ENCODE data around the gene AK5.
A peak's percentile ranks its signal among the peaks of the same experiment; 100 is the strongest.

The AK5 gene

GRCh38 chr1:77355010-77355409 lies 73.2 kb downstream of the AK5 start:
- peak overlapping the region; percentile 9 for H3K9ac ChIP-seq (ENCODE audit: low read depth, low read length)
- H3K27me3 ChIP-seq (ENCODE audit: control insufficient read depth, insufficient read depth, low read length): no peaks in the 10 kb centered on the region
- H3K4me3 ChIP-seq (ENCODE audit: low read length): no peak overlapping the region
- no peak overlapping the region for H3K4me2 ChIP-seq (ENCODE audit: low read length)
- H3K9me3 ChIP-seq (replicated peaks; ENCODE audit: low read length): no peaks in the 10 kb centered on the region
- no peaks in the 10 kb centered on the region for H3K36me3 ChIP-seq (ENCODE audit: insufficient read depth, low read length)
- H3K4me1 ChIP-seq (ENCODE audit: control insufficient read depth, insufficient read depth, low read length): peaks cover 16% of the 10 kb centered on the region

DNA sequence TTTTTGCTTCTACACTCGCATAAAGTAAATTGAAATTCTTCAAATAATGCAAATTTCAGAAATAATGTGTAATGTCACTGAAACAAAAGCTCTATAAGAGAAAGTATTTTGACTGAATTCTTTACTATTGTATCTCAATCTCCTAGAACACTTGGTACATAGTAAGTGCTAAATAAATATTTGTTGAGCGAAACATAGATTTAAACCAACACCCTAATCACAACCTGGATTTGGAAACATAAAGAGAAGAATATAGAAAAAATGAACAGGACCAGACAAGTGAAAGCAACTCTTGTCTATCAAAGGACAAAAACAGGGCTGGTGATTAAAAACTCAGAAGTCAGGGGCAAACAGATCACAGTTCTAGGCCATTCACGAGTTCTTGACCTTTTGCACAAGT lies 74.3 kb downstream of the AK5 start:
- Histone ChIP-seq H3K9ac (ENCODE audit: low read depth, low read length) (no peak overlapping the region), H3K4me1 (ENCODE audit: control insufficient read depth, insufficient read depth, low read length) (peaks cover 18% of the 10 kb centered on the region), H3K27me3 (ENCODE audit: control insufficient read depth, insufficient read depth, low read length) (no peaks in the 10 kb centered on the region), H3K4me2 (ENCODE audit: low read length) (no peak overlapping the region), H3K4me3 (ENCODE audit: low read length) (no peak overlapping the region), H3K36me3 (ENCODE audit: insufficient read depth, low read length) (no peaks in the 10 kb centered on the region), H3K9me3 (replicated peaks; ENCODE audit: low read length) (no peaks in the 10 kb centered on the region)

- H3K4me2 ChIP-seq (ENCODE audit: low read length): no peak overlapping the region
- peaks cover 4% of the 10 kb centered on the region for H3K36me3 ChIP-seq (ENCODE audit: insufficient read depth, low read length)
- no peaks in the 10 kb centered on the region for H3K9me3 ChIP-seq (replicated peaks; ENCODE audit: low read length)
- peaks cover 10% of the 10 kb centered on the region for H3K4me1 ChIP-seq (ENCODE audit: control insufficient read depth, insufficient read depth, low read length)
- no peak overlapping the region for H3K4me3 ChIP-seq (ENCODE audit: low read length)
- peak overlapping the region; percentile 12 for H3K9ac ChIP-seq (ENCODE audit: low read depth, low read length)
- no peaks in the 10 kb centered on the region for H3K27me3 ChIP-seq (ENCODE audit: control insufficient read depth, insufficient read depth, low read length)
Observed at GRCh38 chr1:77360256-77360655, 78.4 kb downstream of the AK5 start.

DNA sequence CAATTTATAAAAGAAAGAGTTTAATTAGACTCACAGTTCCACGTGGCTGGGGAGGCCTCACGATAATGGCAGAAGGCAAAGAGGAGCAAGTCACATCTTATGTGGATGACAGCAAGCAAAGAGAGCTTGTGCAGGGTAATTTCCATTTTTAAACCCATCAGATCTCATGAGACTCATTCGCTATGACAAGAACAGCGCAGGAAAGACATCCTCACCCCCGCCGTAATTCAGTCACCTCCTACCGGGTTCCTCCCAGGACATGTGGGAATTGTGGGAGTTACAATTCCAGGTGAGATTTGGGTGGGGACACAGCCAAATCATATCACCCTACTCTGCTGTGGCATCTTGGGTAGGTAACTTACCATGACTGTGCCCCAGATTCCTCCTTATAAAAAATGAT lies 79.8 kb downstream of the AK5 start:
- Histone ChIP-seq H3K4me3 (ENCODE audit: low read length) (no peak overlapping the region), H3K9ac (ENCODE audit: low read depth, low read length) (no peak overlapping the region), H3K9me3 (replicated peaks; ENCODE audit: low read length) (no peaks in the 10 kb centered on the region), H3K4me2 (ENCODE audit: low read length) (no peak overlapping the region), H3K27me3 (ENCODE audit: control insufficient read depth, insufficient read depth, low read length) (no peaks in the 10 kb centered on the region), H3K36me3 (ENCODE audit: insufficient read depth, low read length) (peaks cover 4% of the 10 kb centered on the region), H3K4me1 (ENCODE audit: control insufficient read depth, insufficient read depth, low read length) (peaks cover 8% of the 10 kb centered on the region)

DNA sequence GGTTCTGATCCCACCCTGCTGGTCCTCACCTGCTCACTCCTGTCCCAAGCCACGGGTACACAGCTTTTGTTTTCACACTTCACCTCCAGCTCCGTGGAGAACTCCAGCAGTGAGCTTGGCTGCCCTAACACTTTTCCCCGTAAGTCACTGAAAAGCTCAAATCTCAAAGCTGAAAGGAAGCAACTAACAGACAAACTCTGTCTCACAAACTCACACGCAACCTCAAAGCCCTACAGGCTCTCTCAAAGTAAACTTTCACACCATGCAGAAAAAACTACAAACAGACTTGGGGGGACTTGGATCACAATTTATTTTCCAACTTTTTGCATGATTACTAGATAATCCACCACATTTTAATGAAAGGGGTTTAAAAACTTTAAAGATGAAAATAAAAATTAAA lies 88.3 kb downstream of the AK5 start:
- Histone ChIP-seq H3K27me3 (ENCODE audit: control insufficient read depth, insufficient read depth, low read length) (no peaks in the 10 kb centered on the region), H3K9me3 (replicated peaks; ENCODE audit: low read length) (no peaks in the 10 kb centered on the region), H3K4me1 (ENCODE audit: control insufficient read depth, insufficient read depth, low read length) (peaks cover 36% of the 10 kb centered on the region), H3K4me2 (ENCODE audit: low read length) (peak overlapping the region; percentile 63), H3K9ac (ENCODE audit: low read depth, low read length) (peak overlapping the region; percentile 79), H3K36me3 (ENCODE audit: insufficient read depth, low read length) (no peaks in the 10 kb centered on the region), H3K4me3 (ENCODE audit: low read length) (peak overlapping the region; percentile 40)

GRCh38 chr1:77370583-77371306 lies 88.9 kb downstream of the AK5 start:
- peak overlapping the region; percentile 79 for H3K9ac ChIP-seq (ENCODE audit: low read depth, low read length)
- H3K9me3 ChIP-seq (replicated peaks; ENCODE audit: low read length): no peaks in the 10 kb centered on the region

GRCh38 chr1:77371396-77371795 lies 89.6 kb downstream of the AK5 start:
- Histone ChIP-seq H3K4me1 (ENCODE audit: control insufficient read depth, insufficient read depth, low read length) (peaks cover 36% of the 10 kb centered on the region), H3K4me2 (ENCODE audit: low read length) (peak overlapping the region; percentile 69), H3K4me3 (ENCODE audit: low read length) (peak overlapping the region; percentile 56), H3K36me3 (ENCODE audit: insufficient read depth, low read length) (peaks cover 3% of the 10 kb centered on the region), H3K9ac (ENCODE audit: low read depth, low read length) (peak overlapping the region; percentile 76), H3K27me3 (ENCODE audit: control insufficient read depth, insufficient read depth, low read length) (no peaks in the 10 kb centered on the region), H3K9me3 (replicated peaks; ENCODE audit: low read length) (no peaks in the 10 kb centered on the region)

More at GRCh38 chr1:77370583-77371306, 88.9 kb downstream of the AK5 start:
- Histone ChIP-seq H3K27me3 (ENCODE audit: control insufficient read depth, insufficient read depth, low read length) (no peaks in the 10 kb centered on the region), H3K4me1 (ENCODE audit: control insufficient read depth, insufficient read depth, low read length) (peaks cover 36% of the 10 kb centered on the region), H3K4me2 (ENCODE audit: low read length) (peak overlapping the region; percentile 69), H3K36me3 (ENCODE audit: insufficient read depth, low read length) (no peaks in the 10 kb centered on the region), H3K4me3 (ENCODE audit: low read length) (peak overlapping the region; percentile 56)

GRCh38 chr1:77373702-77374101 lies 91.9 kb downstream of the AK5 start:
- peaks cover 3% of the 10 kb centered on the region for H3K36me3 ChIP-seq (ENCODE audit: insufficient read depth, low read length)
- peaks cover 40% of the 10 kb centered on the region for H3K4me1 ChIP-seq (ENCODE audit: control insufficient read depth, insufficient read depth, low read length)
- H3K4me3 ChIP-seq (ENCODE audit: low read length): no peak overlapping the region
- H3K9me3 ChIP-seq (replicated peaks; ENCODE audit: low read length): no peaks in the 10 kb centered on the region
- H3K27me3 ChIP-seq (ENCODE audit: control insufficient read depth, insufficient read depth, low read length): no peaks in the 10 kb centered on the region
- no peak overlapping the region for H3K4me2 ChIP-seq (ENCODE audit: low read length)
- H3K9ac ChIP-seq (ENCODE audit: low read depth, low read length): no peak overlapping the region

GRCh38 chr1:77375541-77375940 lies 93.7 kb downstream of the AK5 start:
- Histone ChIP-seq H3K36me3 (ENCODE audit: insufficient read depth, low read length) (peaks cover 7% of the 10 kb centered on the region), H3K9ac (ENCODE audit: low read depth, low read length) (no peak overlapping the region), H3K4me3 (ENCODE audit: low read length) (no peak overlapping the region), H3K27me3 (ENCODE audit: control insufficient read depth, insufficient read depth, low read length) (no peaks in the 10 kb centered on the region), H3K4me1 (ENCODE audit: control insufficient read depth, insufficient read depth, low read length) (peaks cover 40% of the 10 kb centered on the region), H3K9me3 (replicated peaks; ENCODE audit: low read length) (no peaks in the 10 kb centered on the region), H3K4me2 (ENCODE audit: low read length) (no peak overlapping the region)

DNA sequence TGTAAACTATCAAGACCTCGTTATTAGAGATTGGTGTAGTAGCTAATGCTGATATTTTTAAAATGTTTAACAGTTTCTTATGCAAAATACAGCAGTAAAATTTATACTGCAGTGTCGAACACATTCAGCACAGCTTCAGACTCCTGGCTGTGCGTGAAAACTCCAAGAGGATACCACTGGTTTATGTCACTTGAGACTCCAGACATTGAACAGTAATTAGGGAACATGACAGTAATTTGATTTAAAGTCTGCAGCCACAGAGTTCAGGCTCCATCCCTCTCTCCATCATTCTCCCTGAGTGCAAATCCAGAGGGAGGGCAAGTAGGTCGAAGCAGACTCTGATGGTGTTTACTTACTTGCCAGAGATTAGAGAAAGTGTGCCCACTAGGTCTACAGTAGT lies 94.2 kb downstream of the AK5 start:
- H3K4me2 ChIP-seq (ENCODE audit: low read length): no peak overlapping the region
- no peaks in the 10 kb centered on the region for H3K9me3 ChIP-seq (replicated peaks; ENCODE audit: low read length)
- H3K4me1 ChIP-seq (ENCODE audit: control insufficient read depth, insufficient read depth, low read length): peaks cover 36% of the 10 kb centered on the region
- H3K9ac ChIP-seq (ENCODE audit: low read depth, low read length): no peak overlapping the region
- peaks cover 7% of the 10 kb centered on the region for H3K36me3 ChIP-seq (ENCODE audit: insufficient read depth, low read length)
- H3K4me3 ChIP-seq (ENCODE audit: low read length): no peak overlapping the region
- H3K27me3 ChIP-seq (ENCODE audit: control insufficient read depth, insufficient read depth, low read length): no peaks in the 10 kb centered on the region

GRCh38 chr1:77378723-77379535 lies 97.1 kb downstream of the AK5 start:
- Histone ChIP-seq H3K4me2 (ENCODE audit: low read length) (peak overlapping the region; percentile 8), H3K27me3 (ENCODE audit: control insufficient read depth, insufficient read depth, low read length) (no peaks in the 10 kb centered on the region), H3K36me3 (ENCODE audit: insufficient read depth, low read length) (peaks cover 11% of the 10 kb centered on the region), H3K4me3 (ENCODE audit: low read length) (no peak overlapping the region), H3K9me3 (replicated peaks; ENCODE audit: low read length) (no peaks in the 10 kb centered on the region), H3K4me1 (ENCODE audit: control insufficient read depth, insufficient read depth, low read length) (peaks cover 25% of the 10 kb centered on the region), H3K9ac (ENCODE audit: low read depth, low read length) (peak overlapping the region; percentile 48)

Measured in skeletal muscle satellite cell (primary cell).